ENCODE results near the gene CCDC81.

DNA sequence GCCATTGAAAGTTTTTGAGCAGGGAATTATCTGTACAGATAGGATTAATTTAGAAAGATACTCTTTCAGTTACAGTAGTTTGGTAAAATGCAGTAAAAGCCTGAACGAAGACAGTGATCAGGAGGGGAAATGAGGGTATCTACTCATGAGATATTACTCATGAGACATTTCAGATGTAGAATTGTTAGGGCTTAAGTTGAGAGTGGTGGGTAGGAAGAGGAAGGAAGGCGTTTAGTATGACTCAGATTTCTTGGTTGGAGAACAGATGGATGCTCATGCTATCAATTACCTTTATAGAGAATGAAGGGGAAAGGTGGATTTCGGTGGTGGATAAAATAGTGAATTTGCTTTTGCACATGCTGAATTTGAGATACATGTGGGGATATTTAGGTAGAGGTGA lies 15.8 kb downstream of the CCDC81 start:
- TF ChIP-seq, protein P1, sequence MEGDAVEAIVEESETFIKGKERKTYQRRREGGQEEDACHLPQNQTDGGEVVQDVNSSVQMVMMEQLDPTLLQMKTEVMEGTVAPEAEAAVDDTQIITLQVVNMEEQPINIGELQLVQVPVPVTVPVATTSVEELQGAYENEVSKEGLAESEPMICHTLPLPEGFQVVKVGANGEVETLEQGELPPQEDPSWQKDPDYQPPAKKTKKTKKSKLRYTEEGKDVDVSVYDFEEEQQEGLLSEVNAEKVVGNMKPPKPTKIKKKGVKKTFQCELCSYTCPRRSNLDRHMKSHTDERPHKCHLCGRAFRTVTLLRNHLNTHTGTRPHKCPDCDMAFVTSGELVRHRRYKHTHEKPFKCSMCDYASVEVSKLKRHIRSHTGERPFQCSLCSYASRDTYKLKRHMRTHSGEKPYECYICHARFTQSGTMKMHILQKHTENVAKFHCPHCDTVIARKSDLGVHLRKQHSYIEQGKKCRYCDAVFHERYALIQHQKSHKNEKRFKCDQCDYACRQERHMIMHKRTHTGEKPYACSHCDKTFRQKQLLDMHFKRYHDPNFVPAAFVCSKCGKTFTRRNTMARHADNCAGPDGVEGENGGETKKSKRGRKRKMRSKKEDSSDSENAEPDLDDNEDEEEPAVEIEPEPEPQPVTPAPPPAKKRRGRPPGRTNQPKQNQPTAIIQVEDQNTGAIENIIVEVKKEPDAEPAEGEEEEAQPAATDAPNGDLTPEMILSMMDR (IDR thresholded peaks at IDR 0.05) = no peak
- TF ChIP-seq POLR2A (IDR thresholded peaks at IDR 0.05) = no peak
